NCI-H774 (cell line): Measurements from ENCODE around the gene POLR2B.
"Not testable (repeated sequence)": the region's sequence is repeated elsewhere in the genome, so short reads cannot be mapped to it uniquely, and the experiment has no call there.

Source experiments
- DNase-seq: peaks from one replicate; lab custom pipeline; 2025; lab: John Stamatoyannopoulos, UW

POLR2B gene

GRCh38 chr4:56978750-56979303 lies at the start of gene POLR2B:
TSS of gene POLR2B (plus strand) at chr4:56978896. CDS start at chr4:56978986, 90 bp downstream.
- peak; percentile 95 for DNase-seq

GRCh38 chr4:56930638-56931037 lies 48.1 kb upstream of the POLR2B start:
- DNase-seq: no peak

GRCh38 chr4:56931924-56932323 lies 46.8 kb upstream of the POLR2B start:
- DNase-seq: no peak

GRCh38 chr4:56937262-56937661 lies 41.4 kb upstream of the POLR2B start:
- no peak for DNase-seq

- DNase-seq: not testable (repeated sequence)
Observed at GRCh38 chr4:56939826-56940225, 38.9 kb upstream of the POLR2B start.

- no peak for DNase-seq
Observed at GRCh38 chr4:56940403-56940802, 38.3 kb upstream of the POLR2B start.

GRCh38 chr4:56940971-56941370 lies 37.7 kb upstream of the POLR2B start:
- DNase-seq: no peak

- no peak for DNase-seq
Observed at GRCh38 chr4:56941403-56941802, 37.3 kb upstream of the POLR2B start.

GRCh38 chr4:56953680-56954520 lies 24.8 kb upstream of the POLR2B start:
- no peak for DNase-seq

GRCh38 chr4:56958111-56958517 lies 20.6 kb upstream of the POLR2B start:
- DNase-seq: peak; percentile 4

- DNase-seq: no peak
Observed at GRCh38 chr4:56959100-56959499, 19.6 kb upstream of the POLR2B start.

- no peak for DNase-seq
Observed at GRCh38 chr4:56961107-56961500, 17.6 kb upstream of the POLR2B start.

- no peak for DNase-seq
Observed at GRCh38 chr4:56971383-56971782, 7.3 kb upstream of the POLR2B start.

GRCh38 chr4:56972389-56972788 lies 6.3 kb upstream of the POLR2B start:
- no peak for DNase-seq

- DNase-seq: no peak
Observed at GRCh38 chr4:56972809-56973208, 5.9 kb upstream of the POLR2B start.

GRCh38 chr4:56973336-56973735 lies 5.4 kb upstream of the POLR2B start:
- no peak for DNase-seq

- DNase-seq: no peak
Observed at GRCh38 chr4:56976283-56976836, 2.3 kb upstream of the POLR2B start.

GRCh38 chr4:56976837-56977320 lies 1.8 kb upstream of the POLR2B start:
- peak; percentile 14 for DNase-seq

- peak; percentile 96 for DNase-seq
Observed at GRCh38 chr4:56977321-56978012, 1.2 kb upstream of the POLR2B start, which contains the start of gene NOA1. TSS of gene NOA1 (minus strand) at chr4:56977606. CDS start at chr4:56977585, 21 bp downstream.

- DNase-seq: no peak
Observed at GRCh38 chr4:56979421-56980072, 851 bp downstream of the POLR2B start.

- DNase-seq: no peak
Observed at GRCh38 chr4:56981795-56982201, 3.1 kb downstream of the POLR2B start.

GRCh38 chr4:56986192-56986591 lies 7.5 kb downstream of the POLR2B start:
- DNase-seq: no peak
